Activated CD4-positive, alpha-beta T cell treated with anti-CD3 and anti-CD28 coated beads for 1 hour (primary cell): Measurements from ENCODE around the gene MPPED1.

ENCODE experiments used
- DNase-seq: peaks from one replicate; pipeline ENCODE4 v3.0.0-alpha.2; 2020

The MPPED1 gene

DNA sequence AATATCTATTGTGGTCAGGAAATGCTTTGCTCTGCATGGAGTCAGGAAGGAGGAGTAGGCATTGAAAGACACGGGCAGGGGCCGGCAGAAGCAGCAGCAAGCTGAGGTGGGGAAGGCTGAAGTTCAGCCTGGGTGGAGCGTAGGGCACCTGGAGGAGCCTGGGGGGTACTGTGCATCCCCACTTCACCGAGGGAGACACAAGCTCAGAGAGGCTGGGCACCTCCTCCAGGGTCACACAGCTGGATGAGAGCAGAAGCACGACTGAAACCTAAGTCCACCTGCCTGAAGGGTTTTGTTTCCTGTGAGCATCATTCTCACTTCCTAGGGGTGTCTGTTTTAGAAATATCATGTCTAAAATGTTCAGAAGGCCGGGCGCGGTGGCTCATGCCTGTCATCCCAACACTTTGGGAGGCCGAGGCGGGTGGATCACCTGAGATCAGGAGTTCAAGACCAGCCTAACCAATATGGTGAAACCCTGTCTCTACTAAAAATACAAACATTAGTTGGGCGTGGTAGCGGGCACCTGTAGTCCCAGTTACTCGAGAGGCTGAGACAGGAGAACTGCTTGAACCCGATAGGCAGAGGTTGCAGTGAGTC, 138.3 kb downstream of the MPPED1 start:
- no peak for DNase-seq

- no peak for DNase-seq
These were observed 138.9 kb downstream of the MPPED1 start for GRCh38 chr22:43550672-43551071.

GRCh38 chr22:43553451-43554258, 141.8 kb downstream of the MPPED1 start:
- DNase-seq, result no peak

DNA sequence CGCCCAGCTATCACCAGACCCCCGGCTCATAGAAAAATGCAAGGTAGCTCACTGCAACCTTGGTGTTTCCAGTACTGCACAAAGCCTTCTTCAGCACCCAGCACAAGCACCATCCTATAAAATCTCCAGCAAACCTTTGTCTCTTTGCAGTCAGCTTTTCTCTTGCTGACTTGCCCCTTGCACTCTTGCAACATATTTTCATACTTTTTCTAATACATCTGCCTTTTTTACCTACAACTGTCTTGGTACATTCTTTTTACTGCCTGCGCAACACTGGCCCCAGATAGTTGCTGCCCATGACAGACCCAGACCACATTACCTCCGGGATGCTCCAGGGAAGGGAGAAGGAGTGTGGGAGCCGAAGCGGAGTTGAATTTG, 142.4 kb downstream of the MPPED1 start:
- no peak for DNase-seq

- no peak for DNase-seq
These were observed 143.0 kb downstream of the MPPED1 start for GRCh38 chr22:43554694-43555365.

GRCh38 chr22:43555561-43556515, 144.0 kb downstream of the MPPED1 start:
- no peak for DNase-seq
